IPS DF 4.7 (cell line): Measurements from ENCODE around the gene BLOC1S2.
"Not testable (repeated sequence)": the region's sequence is repeated elsewhere in the genome, so short reads cannot be mapped to it uniquely, and the experiment has no call there.

Experiments used
- DNase-seq: peaks from one replicate; pipeline ENCODE4 v3.0.0-alpha.2; 2013; ENCODE audit warnings: low spot score; ENCODE audit errors: extremely low read depth

BLOC1S2 gene

GRCh38 chr10:100291356-100291755 is 4.9 kb upstream of the BLOC1S2 start:
- no peak for DNase-seq

GRCh38 chr10:100289641-100290040 is 3.2 kb upstream of the BLOC1S2 start:
- DNase-seq, result no peak

- DNase-seq, result no peak
These were observed 1.7 kb upstream of the BLOC1S2 start for GRCh38 chr10:100288196-100288595.

GRCh38 chr10:100287756-100288155 is 1.3 kb upstream of the BLOC1S2 start:
- DNase-seq, result no peak

- DNase-seq, result not testable (repeated sequence)
These were observed 1.2 kb downstream of the BLOC1S2 start for GRCh38 chr10:100285326-100285725.

- DNase-seq, result no peak
These were observed 3.6 kb downstream of the BLOC1S2 start for GRCh38 chr10:100282907-100283306.

- not testable (repeated sequence) for DNase-seq
These were observed 9.5 kb downstream of the BLOC1S2 start for GRCh38 chr10:100276971-100277370.

- DNase-seq, result no peak
These were observed 19.0 kb downstream of the BLOC1S2 start, which contains the start of gene CWF19L1 for GRCh38 chr10:100267239-100268104. CWF19L1 (minus strand) TSS chr10:100267638; CDS start chr10:100267593, 45 bp downstream.

GRCh38 chr10:100265821-100266485 is 20.5 kb downstream of the BLOC1S2 start:
- DNase-seq, result no peak

GRCh38 chr10:100254191-100254590 is 32.3 kb downstream of the BLOC1S2 start:
- no peak for DNase-seq

GRCh38 chr10:100253041-100253440 is 33.4 kb downstream of the BLOC1S2 start:
- no peak for DNase-seq

- no peak for DNase-seq
These were observed 37.7 kb downstream of the BLOC1S2 start for GRCh38 chr10:100248820-100249219.

- no peak for DNase-seq
These were observed 40.8 kb downstream of the BLOC1S2 start for GRCh38 chr10:100245484-100246220.

GRCh38 chr10:100239851-100240250 is 46.6 kb downstream of the BLOC1S2 start:
- DNase-seq, result no peak

- no peak for DNase-seq
These were observed 48.1 kb downstream of the BLOC1S2 start for GRCh38 chr10:100238429-100238828.

- DNase-seq, result no peak
These were observed 54.4 kb downstream of the BLOC1S2 start for GRCh38 chr10:100232101-100232500.

- no peak for DNase-seq
These were observed 56.6 kb downstream of the BLOC1S2 start for GRCh38 chr10:100229819-100230422.

GRCh38 chr10:100223879-100224278 is 62.6 kb downstream of the BLOC1S2 start:
- DNase-seq, result no peak
